ENCODE results near the gene RAB40B.

Gene RAB40B

DNA sequence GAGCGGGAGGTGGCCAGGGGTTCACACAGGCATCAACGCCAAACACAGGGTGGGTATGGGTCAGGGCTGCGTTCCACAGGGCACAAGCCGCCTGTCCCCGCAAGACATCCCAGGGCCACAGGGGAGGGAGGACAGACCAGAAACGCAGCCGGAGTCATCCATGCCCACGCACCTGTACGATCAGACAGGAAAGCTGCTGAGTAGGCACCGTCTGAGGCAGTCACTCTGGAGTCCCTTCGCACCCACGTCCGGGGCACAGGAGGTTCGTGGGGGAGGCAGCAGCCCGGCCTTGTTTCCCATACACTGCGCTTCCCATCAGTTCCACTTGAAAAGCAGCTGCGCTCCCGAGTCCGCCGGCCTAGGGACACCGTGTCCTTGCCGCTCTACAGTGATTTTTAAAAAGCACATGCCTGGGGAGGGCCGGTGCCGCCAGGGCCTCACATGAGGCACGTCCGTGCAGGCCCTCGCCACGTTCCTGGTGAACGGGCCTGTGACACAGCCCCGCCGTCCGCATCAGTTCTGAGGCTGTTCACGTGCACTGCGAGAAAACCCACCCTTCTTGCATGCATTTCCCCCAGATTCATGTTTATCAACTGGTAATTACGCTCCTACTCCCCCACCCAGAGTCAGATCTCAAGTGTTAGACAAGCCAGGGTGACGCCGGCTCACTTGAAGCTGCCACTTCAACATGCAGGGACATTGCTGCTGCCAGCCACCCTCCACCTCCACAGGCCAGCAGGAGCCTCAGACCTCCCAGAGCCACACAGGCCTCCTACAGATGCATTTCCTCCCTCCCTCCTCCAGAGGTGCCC lies 85.0 kb downstream of the RAB40B start:
- DNase-seq, result no peak

DNA sequence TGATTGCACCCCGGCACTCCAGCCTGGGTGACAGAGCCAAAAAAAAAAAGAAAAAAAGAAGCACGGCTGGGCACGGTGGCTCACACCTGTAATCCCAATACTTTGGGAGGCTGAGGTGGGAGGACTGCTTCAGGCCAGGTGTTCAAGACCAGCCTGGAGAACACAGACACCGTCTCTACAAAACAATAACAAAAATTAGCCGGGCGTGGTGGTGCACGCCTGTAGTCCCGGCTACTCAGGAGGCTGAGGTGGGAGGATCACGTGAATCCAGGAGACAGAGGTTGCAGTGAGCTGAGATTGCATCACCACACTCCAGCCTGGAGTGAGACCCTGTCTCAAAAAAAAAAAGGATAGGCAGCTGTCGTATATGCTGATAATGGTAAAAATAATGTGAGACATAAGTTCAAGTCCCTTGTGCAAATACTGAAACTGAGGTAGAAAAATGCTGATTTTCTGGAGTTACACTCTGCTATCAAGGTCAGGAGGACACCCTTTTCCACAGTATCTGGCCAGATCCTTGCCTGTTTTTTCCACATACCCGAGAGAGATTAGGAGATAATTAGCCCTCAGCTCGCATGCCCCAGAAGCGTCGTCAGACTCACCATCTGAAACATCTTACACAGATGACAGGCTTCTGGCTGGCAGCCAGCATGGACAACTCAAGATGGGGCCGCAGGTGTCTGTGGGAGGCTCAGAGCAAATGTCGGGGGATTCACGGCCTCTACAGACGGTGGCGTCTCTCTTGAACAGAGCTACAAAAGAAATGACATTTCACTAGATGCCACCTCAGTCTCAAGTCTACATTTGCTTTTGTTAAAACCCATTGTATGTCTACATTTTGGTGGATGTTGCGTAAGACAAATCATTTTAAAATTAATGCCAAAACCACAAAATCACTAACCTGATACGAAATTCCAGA lies 87.1 kb downstream of the RAB40B start:
- no peak for DNase-seq

DNA sequence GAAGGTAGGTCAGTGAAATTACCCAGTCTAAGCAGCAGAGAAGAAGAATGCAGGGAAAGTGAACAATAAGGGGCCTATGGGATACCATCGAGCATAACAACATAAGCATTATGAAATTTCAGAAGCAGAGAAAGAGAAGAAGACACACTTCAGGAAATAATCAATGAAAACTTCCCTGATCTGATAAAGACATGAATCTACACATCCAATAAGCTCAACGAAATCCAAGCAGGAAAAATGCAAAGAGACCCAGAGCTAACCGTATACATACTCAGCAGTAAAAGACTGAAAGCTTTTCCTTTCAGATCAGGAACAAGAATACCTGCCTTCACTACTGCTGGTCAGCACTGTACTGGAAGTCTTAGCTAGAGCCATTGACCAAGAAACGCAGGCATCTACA lies 88.8 kb downstream of the RAB40B start:
- DNase-seq, result no peak

DNA sequence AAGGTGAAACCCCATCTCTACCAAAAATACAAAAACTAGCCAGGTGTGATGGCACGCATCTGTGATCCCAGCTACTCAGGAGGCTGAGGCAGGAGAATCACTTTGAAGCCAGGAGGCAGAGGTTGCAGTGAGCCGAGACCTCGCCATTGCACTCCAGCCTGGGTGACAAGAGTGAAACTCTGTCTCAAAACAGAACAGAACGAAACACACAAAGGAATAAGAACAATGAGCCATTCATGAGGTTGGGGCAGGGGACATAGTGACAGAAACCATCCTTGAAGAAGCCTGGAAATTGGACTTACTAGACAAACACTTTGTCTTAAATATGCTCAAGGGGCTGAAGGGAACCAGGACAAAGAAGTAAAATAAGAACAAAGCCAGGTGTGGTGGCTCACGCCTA lies 89.7 kb downstream of the RAB40B start:
- no peak for DNase-seq

DNA sequence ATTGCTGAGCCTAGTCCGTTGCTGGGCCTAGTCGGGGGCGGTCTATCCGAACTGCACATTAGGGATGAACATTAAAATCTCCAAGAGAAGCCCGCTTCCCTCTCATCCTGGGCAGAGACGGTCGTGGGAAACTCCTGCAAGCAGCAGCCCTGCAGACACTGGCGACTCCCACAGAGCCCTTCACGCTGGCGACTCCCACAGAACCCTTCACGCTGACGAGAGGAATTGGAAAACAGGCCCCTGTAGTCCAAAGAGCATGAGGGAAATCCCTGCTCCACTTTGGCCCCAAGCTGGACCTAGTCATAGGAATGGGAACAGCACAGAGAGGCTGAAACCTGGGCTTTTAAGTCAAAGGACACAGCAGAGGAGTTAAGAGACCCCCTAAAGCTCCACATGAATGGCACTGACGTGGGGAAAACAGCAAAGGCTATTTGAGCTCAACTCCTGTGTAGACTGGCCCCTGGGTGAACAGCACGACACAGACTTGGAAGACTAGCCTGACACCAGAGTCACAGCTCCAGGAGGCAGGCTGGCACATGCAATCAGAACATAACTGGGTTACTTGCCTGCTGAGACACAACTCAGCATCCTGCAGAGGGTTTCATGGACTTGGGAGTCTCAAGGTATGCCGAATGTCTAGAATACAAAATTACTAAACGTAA lies 92.4 kb downstream of the RAB40B start:
- no peak for DNase-seq

Measured in NCI-H526 treated with DMSO at 0.1 percent for 48 hours (cell line).